Endothelial cell (in vitro differentiated cells): ENCODE results near the gene PTRH2. TPM values are rescaled to one million over a fixed set of nuclear protein-coding genes. Genes with fewer than 3 reads are reported as not detected.
A peak's percentile ranks its signal among the peaks of the same experiment; 100 is the strongest.
"Not testable (repeated sequence)": the region's sequence is repeated elsewhere in the genome, so short reads cannot be mapped to it uniquely, and the experiment has no call there.

Experiments
- DNase-seq: peaks from one replicate; pipeline ENCODE4 v3.0.0; 2021; ENCODE audit warnings: low spot score
- H3K27ac Mint-ChIP-seq: one replicate; pipeline ENCODE4 v1.8.0; 2021; ENCODE audit warnings: mixed read lengths, inconsistent platforms; ENCODE audit not compliant: unreplicated experiment
- H3K27me3 Mint-ChIP-seq: one replicate; pipeline ENCODE4 v1.8.0; 2021; ENCODE audit warnings: mild to moderate bottlenecking, moderate library complexity, mixed read lengths, inconsistent platforms; ENCODE audit not compliant: unreplicated experiment
- H3K36me3 Mint-ChIP-seq: one replicate; pipeline ENCODE4 v1.8.0; 2021; ENCODE audit warnings: mild to moderate bottlenecking, low read depth, mixed read lengths, inconsistent platforms; ENCODE audit not compliant: unreplicated experiment
- H3K4me1 Mint-ChIP-seq: one replicate; pipeline ENCODE4 v1.8.0; 2021; ENCODE audit warnings: mild to moderate bottlenecking, mixed read lengths, inconsistent platforms; ENCODE audit not compliant: unreplicated experiment
- H3K4me3 Mint-ChIP-seq: one replicate; pipeline ENCODE4 v1.8.0; 2021; ENCODE audit warnings: mild to moderate bottlenecking, mixed read lengths, inconsistent platforms; ENCODE audit not compliant: unreplicated experiment
- H3K9me3 Mint-ChIP-seq: one replicate; pipeline ENCODE4 v1.8.0; 2021; ENCODE audit warnings: mixed read lengths, inconsistent platforms; ENCODE audit not compliant: unreplicated experiment
- CTCF ChIP-seq: fragments of 200-600 bp; sonication (generic); IDR thresholded peaks from one replicate; pipeline ENCODE4 v1.5.0; 2021; ENCODE audit warnings: antibody characterized with exemption; ENCODE audit not compliant: unreplicated experiment
- long read RNA-seq: library from polyadenylated mRNA; unstranded; transcript quantifications from one replicate; pipeline ENCODE4 v2.0.0, GENCODE V29; 2020; ENCODE audit not compliant: unreplicated experiment
- total RNA-seq: library from RNA; stranded (reverse); fragmentation: NEBNext Ultra II Directional; extraction: Animal tissue kit (Norgen Biotek cat#: 25700); gene quantifications from one replicate; pipeline ENCODE4 v1.2.1, GENCODE V29; 2021; ENCODE audit not compliant: unreplicated experiment

Gene PTRH2
- 15.4 TPM for total RNA-seq
- long read RNA-seq, transcript PTRH2-201 (2 exons, 901 nt), result major isoform, 10 of 14 reads
- long read RNA-seq, partial matches to known transcripts, result 0 of 14 reads
- long read RNA-seq, other reads (novel, unspliced or antisense), result 2 of 14 reads

GRCh38 chr17:59707149-59707970, at the start of gene PTRH2, which contains the start of gene VMP1:
TSS of gene PTRH2 (minus strand) at chr17:59707430. CDS start at chr17:59697978, 9,452 bp downstream.
TSS of gene VMP1 (plus strand) at chr17:59707654. CDS start at chr17:59731447, 23,793 bp downstream.
- Mint-ChIP-seq H3K4me3 (peak within 1 kb of the TSS; percentile 95), H3K9me3 (no peaks in the 10 kb centered on the region), H3K36me3 (peaks cover 6% of the 10 kb centered on the region), H3K27me3 (peaks cover 23% of the 10 kb centered on the region), H3K27ac (peak within 1 kb of the TSS; percentile 99), H3K4me1 (peaks cover 30% of the 10 kb centered on the region)
- peak; percentile 96 for DNase-seq
- TF ChIP-seq CTCF, result no peak

GRCh38 chr17:59756236-59756818, 49.1 kb upstream of the PTRH2 start:
- Mint-ChIP-seq H3K36me3 (peaks cover 5% of the 10 kb centered on the region), H3K4me3 (no peak overlapping the region), H3K4me1 (no peaks in the 10 kb centered on the region), H3K27me3 (no peaks in the 10 kb centered on the region), H3K9me3 (no peaks in the 10 kb centered on the region), H3K27ac (no peak overlapping the region)
- DNase-seq, result no peak
- no peak for TF ChIP-seq CTCF

GRCh38 chr17:59755069-59755468, 47.8 kb upstream of the PTRH2 start:
- not testable (repeated sequence) for H3K4me1 Mint-ChIP-seq, H3K27me3 Mint-ChIP-seq, DNase-seq, H3K9me3 Mint-ChIP-seq, H3K36me3 Mint-ChIP-seq, H3K27ac Mint-ChIP-seq, H3K4me3 Mint-ChIP-seq

- Mint-ChIP-seq H3K27ac (no peak overlapping the region), H3K36me3 (peaks cover 3% of the 10 kb centered on the region), H3K4me1 (no peaks in the 10 kb centered on the region), H3K4me3 (no peak overlapping the region), H3K9me3 (no peaks in the 10 kb centered on the region), H3K27me3 (no peaks in the 10 kb centered on the region)
- TF ChIP-seq CTCF, result no peak
- DNase-seq, result no peak
Measured at GRCh38 chr17:59754552-59754951, 47.3 kb upstream of the PTRH2 start.

GRCh38 chr17:59753522-59754467, 46.6 kb upstream of the PTRH2 start:
- no peaks in the 10 kb centered on the region for H3K4me1 Mint-ChIP-seq
- H3K27ac Mint-ChIP-seq, result no peak overlapping the region
- no peaks in the 10 kb centered on the region for H3K36me3 Mint-ChIP-seq
- no peak overlapping the region for H3K4me3 Mint-ChIP-seq
- no peaks in the 10 kb centered on the region for H3K27me3 Mint-ChIP-seq
- DNase-seq, result no peak
- TF ChIP-seq CTCF, result peak; percentile 75
- H3K9me3 Mint-ChIP-seq, result no peaks in the 10 kb centered on the region
